ENCODE measurements around the gene SNTG2.
"Not testable (repeated sequence)": the region's sequence is repeated elsewhere in the genome, so short reads cannot be mapped to it uniquely, and the experiment has no call there.

DNA sequence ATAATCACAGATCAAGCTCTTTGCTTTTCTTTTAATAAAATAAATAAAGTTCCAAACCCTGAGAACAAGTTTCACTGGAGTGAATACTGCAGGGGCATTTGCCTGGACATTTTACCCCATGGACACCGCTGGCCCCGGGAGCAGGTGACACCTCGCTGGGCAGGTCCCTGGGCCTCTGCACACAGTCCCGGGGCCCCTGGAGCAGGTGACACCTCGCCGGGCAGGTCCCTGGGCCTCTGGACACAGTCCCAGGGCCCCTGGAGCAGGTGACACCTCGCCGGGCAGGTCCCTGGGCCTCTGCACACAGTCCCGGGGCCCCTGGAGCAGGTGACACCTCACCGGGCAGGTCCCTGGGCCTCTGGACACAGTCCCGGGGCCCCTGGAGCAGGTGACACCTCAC, 464.3 kb downstream of the SNTG2 start:
- TF ChIP-seq, protein P1, sequence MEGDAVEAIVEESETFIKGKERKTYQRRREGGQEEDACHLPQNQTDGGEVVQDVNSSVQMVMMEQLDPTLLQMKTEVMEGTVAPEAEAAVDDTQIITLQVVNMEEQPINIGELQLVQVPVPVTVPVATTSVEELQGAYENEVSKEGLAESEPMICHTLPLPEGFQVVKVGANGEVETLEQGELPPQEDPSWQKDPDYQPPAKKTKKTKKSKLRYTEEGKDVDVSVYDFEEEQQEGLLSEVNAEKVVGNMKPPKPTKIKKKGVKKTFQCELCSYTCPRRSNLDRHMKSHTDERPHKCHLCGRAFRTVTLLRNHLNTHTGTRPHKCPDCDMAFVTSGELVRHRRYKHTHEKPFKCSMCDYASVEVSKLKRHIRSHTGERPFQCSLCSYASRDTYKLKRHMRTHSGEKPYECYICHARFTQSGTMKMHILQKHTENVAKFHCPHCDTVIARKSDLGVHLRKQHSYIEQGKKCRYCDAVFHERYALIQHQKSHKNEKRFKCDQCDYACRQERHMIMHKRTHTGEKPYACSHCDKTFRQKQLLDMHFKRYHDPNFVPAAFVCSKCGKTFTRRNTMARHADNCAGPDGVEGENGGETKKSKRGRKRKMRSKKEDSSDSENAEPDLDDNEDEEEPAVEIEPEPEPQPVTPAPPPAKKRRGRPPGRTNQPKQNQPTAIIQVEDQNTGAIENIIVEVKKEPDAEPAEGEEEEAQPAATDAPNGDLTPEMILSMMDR (IDR thresholded peaks at IDR 0.05 in 2 of 3, conservative IDR thresholded peaks at IDR 0.05 in 1 of 3; ENCODE audit: control insufficient read depth in 2 of 3, extremely low read depth in 1 of 3, insufficient read depth in 1 of 3, low read depth in 3 of 3, low read length in 3 of 3), result not testable (repeated sequence)
- TF ChIP-seq YBX1 (IDR thresholded peaks at IDR 0.05); RAD21 (IDR thresholded peaks at IDR 0.05; ENCODE audit: insufficient read depth, low read depth, low read length); EZH2 (IDR thresholded peaks at IDR 0.05; ENCODE audit: borderline replicate concordance, control insufficient read depth, low read depth, low read length); HCFC1 (IDR thresholded peaks at IDR 0.05; ENCODE audit: low read length); POLR2A (IDR thresholded peaks at IDR 0.05; ENCODE audit: low read depth, low read length); SPI1 (IDR thresholded peaks at IDR 0.05; ENCODE audit: borderline replicate concordance, insufficient read depth, low read depth, low read length); SP1 (IDR thresholded peaks at IDR 0.05; ENCODE audit: low read depth, low read length); MYC (IDR thresholded peaks at IDR 0.05; ENCODE audit: insufficient read depth, insufficient read length, insufficient replicate concordance, low read length, severe bottlenecking); ZNF24 (IDR thresholded peaks at IDR 0.05): not testable (repeated sequence)
- TF ChIP-seq, protein P2, sequence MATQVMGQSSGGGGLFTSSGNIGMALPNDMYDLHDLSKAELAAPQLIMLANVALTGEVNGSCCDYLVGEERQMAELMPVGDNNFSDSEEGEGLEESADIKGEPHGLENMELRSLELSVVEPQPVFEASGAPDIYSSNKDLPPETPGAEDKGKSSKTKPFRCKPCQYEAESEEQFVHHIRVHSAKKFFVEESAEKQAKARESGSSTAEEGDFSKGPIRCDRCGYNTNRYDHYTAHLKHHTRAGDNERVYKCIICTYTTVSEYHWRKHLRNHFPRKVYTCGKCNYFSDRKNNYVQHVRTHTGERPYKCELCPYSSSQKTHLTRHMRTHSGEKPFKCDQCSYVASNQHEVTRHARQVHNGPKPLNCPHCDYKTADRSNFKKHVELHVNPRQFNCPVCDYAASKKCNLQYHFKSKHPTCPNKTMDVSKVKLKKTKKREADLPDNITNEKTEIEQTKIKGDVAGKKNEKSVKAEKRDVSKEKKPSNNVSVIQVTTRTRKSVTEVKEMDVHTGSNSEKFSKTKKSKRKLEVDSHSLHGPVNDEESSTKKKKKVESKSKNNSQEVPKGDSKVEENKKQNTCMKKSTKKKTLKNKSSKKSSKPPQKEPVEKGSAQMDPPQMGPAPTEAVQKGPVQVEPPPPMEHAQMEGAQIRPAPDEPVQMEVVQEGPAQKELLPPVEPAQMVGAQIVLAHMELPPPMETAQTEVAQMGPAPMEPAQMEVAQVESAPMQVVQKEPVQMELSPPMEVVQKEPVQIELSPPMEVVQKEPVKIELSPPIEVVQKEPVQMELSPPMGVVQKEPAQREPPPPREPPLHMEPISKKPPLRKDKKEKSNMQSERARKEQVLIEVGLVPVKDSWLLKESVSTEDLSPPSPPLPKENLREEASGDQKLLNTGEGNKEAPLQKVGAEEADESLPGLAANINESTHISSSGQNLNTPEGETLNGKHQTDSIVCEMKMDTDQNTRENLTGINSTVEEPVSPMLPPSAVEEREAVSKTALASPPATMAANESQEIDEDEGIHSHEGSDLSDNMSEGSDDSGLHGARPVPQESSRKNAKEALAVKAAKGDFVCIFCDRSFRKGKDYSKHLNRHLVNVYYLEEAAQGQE (IDR thresholded peaks at IDR 0.05; ENCODE audit: low read depth, low read length), result not testable (repeated sequence)
